Heart right ventricle (tissue), 16 donors: ENCODE measurements around the gene CSMD2. TPM values are rescaled to one million over a fixed set of nuclear protein-coding genes. Genes with fewer than 3 reads are reported as not detected.

Source experiments
- ATAC-seq, 8 donors: fragments of 200-7000 bp; cut with Tn5 transposase; one replicate each; pipeline ENCODE4 v1.9.1; 2020; ENCODE audit warnings: mild to moderate bottlenecking in 8 of 8, moderate library complexity in 8 of 8, moderate number of reproducible peaks in 1 of 8
- DNase-seq, 2 donors: peaks; one replicate each; pipeline ENCODE4 v3.0.0-alpha.2; 2020
- H3K27ac ChIP-seq, 10 donors: fragments of 200-600 bp; sonication (generic) in 2 of 10; one replicate each; pipeline versions ENCODE4 v1.5.0 to v1.8.0; 2020 to 2022; ENCODE audit warnings: mild to moderate bottlenecking in 3 of 10
- H3K27me3 ChIP-seq, 7 donors: fragments of 200-600 bp; one replicate each; pipeline ENCODE4 v1.8.0; 2021 to 2022; ENCODE audit warnings: mild to moderate bottlenecking in 2 of 7
- H3K36me3 ChIP-seq, 9 donors: fragments of 200-600 bp; sonication (generic) in 1 of 9; one replicate each; pipeline versions ENCODE4 v1.5.0 to v1.8.0; 2020 to 2022; ENCODE audit warnings: mild to moderate bottlenecking in 2 of 9
- H3K4me1 ChIP-seq, 9 donors: fragments of 200-600 bp; sonication (generic) in 1 of 9; one replicate each; pipeline versions ENCODE4 v1.5.0 to v1.8.0; 2020 to 2022; ENCODE audit warnings: mild to moderate bottlenecking in 4 of 9
- H3K4me3 ChIP-seq, 10 donors: fragments of 200-600 bp; sonication (generic) in 2 of 10; one replicate each; pipeline versions ENCODE4 v1.5.0 to v1.8.0; 2020 to 2022; ENCODE audit warnings: mild to moderate bottlenecking in 7 of 10, moderate library complexity in 2 of 10
- H3K9me3 ChIP-seq, 11 donors: fragments of 200-600 bp in 10 of 11; sonication (generic) in 2 of 11; one replicate each; pipeline versions ENCODE4 v1.5.0 to v1.8.0; 2013 to 2022; ENCODE audit warnings: mild to moderate bottlenecking in 2 of 11, control low read depth in 1 of 11, moderate library complexity in 1 of 11
- WGBS, 2 donors: extraction: QIAGEN DNeasy Blood & Tissue Kit; methylation state at CpG; one replicate each; pipeline ENCODE4 v1.1.7; 2013; ENCODE audit warnings: inconsistent platforms in 1 of 2; 5-methylcytosine and 5-hydroxymethylcytosine counted together
- intact Hi-C, 10 donors: fragments of 100-400 bp; cut with DNase I; formaldehyde crosslinking; loops; one replicate each; pipeline versions ENCODE4 v1.11.1 to v1.14.2; 2022
- polyA plus RNA-seq, 2 donors: library from polyadenylated mRNA; stranded (reverse); fragments of 200-250 nt; gene quantifications; one replicate each; pipeline ENCODE4 v1.2.3, GENCODE V29; 2013
- total RNA-seq, 10 donors: library from RNA; stranded (reverse); fragmentation: NEBNext Ultra II Directional in 3 of 10; extraction: Animal tissue kit (Norgen Biotek cat#: 25700) in 3 of 10; gene quantifications; one replicate each; pipeline versions ENCODE4 v1.2.1 to v1.2.4, GENCODE V29; 2021 to 2023
- TF ChIP-seq, protein P1 (sequence below), 9 donors: fragments of 200-600 bp; sonication (generic) in 2 of 9; IDR thresholded peaks; one replicate each; pipeline versions ENCODE4 v1.5.0 to v1.8.0; 2021 to 2022; ENCODE audit warnings: antibody characterized with exemption in 9 of 9, mild to moderate bottlenecking in 5 of 9, moderate library complexity in 1 of 9
- donor health status: Arrhythmogenic right ventricular cardiomyopathy.
- donor health status: ischemic (EF 13 %, LVEDD 7.1; RV severe dilation, severe dysfunction).
- donor health status: healthy with polysubstance abuse.
- donor health status: DM: no; HTN: yes; CAD: no.
- donor health status: DM: no; HTN: no; CAD: no.
- donor health status: ischemic (EF 25% LVEDD 6.9; RV normal size, moderate dysfunction).
- donor health status: ischemic (EF 25% LVEDD 5.7; RV mildly dilated, moderate dysfunction).
- donor health status: healthy.
- donor health status: DM: yes; HTN: yes; CAD: no.
- donor health status: Ischemic cardiomyopathy.
- donor health status: ischemic (EF 35%, LVEDD 5.7; RV mildly dilated, moderate dysfunction).
- donor health status: nonischemic (EF 11% LVEDD 7.7; RV severe dilation, severe dysfunction).
- donor health status: DM: yes; HTN: yes; CAD: no.
- donor health status: PGD.
- donor health status: ischemic (EF 29% LVEDD 5.4; RV normal size, mild dysfunction).
- donor health status: nonischemic (EF 23%, LVEDD 6.1; RV moderate dilation, normal function).

The CSMD2 gene
- total and polyA plus RNA-seq, 12 donors = 0.04 to 0.97 (median 0.14) TPM; not detected in 1

DNA sequence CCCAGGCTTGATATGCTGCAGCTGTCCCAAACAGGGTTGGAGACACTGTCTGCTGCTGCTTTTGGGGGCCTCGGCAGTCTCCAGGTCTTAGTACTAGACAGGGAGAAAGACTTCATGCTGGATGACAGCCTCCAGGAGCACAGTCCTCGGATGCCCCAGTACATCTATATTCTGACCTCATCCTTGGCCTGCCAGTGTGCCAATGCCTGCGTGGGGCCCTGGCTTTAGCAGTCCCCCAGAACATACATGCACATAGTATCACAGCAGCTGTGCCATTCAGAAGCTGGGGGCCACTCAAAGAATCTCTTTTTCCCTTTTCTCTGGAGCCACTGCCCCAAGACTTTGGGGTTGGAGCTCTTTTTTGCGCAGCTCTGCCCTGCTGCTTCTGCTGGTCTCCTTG lies 697.0 kb downstream of the CSMD2 start:
- Histone ChIP-seq H3K27ac (no peak overlapping the region), H3K27me3 (no peaks in the 10 kb centered on the region), H3K4me1 (peaks cover under 1 to 42% (median 33%) of the 10 kb centered on the region in 9 donors), H3K4me3 (no peak overlapping the region), H3K9me3 (no peaks in the 10 kb centered on the region), H3K36me3 (no peaks in the 10 kb centered on the region)
- WGBS, 2 donors = 82 to 86% methylated on average over 4 of the region's 4 CpGs
- ATAC-seq (no peak), DNase-seq (no peak)
- TF ChIP-seq, protein P1, sequence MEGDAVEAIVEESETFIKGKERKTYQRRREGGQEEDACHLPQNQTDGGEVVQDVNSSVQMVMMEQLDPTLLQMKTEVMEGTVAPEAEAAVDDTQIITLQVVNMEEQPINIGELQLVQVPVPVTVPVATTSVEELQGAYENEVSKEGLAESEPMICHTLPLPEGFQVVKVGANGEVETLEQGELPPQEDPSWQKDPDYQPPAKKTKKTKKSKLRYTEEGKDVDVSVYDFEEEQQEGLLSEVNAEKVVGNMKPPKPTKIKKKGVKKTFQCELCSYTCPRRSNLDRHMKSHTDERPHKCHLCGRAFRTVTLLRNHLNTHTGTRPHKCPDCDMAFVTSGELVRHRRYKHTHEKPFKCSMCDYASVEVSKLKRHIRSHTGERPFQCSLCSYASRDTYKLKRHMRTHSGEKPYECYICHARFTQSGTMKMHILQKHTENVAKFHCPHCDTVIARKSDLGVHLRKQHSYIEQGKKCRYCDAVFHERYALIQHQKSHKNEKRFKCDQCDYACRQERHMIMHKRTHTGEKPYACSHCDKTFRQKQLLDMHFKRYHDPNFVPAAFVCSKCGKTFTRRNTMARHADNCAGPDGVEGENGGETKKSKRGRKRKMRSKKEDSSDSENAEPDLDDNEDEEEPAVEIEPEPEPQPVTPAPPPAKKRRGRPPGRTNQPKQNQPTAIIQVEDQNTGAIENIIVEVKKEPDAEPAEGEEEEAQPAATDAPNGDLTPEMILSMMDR (IDR thresholded peaks at IDR 0.05) = no peak
- intact Hi-C loops = loop anchor here in 8 of 10 donors (5.0 to 10.0 kb wide), 10 partner anchors 93 to 373 kb away; no protein-coding TSS in a partner anchor

DNA sequence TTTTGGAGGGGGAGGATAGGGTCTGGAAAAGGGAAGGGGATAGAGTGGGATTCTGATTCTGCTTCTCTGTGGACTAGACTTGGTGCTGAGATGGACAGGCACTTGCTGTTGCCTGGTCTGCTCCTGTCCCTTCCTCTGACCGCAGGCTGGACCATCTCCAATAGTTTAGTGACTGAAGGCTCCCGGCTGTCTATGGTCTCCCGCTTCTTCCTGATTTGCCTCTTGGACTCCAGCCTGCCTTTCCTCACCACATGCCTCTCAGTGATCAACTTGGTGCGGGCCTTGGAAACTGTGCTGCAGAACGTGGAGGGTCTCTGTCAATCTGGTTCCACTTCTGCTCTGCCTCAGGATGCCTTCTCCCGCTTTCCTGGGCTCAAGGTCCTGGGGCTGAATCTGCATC lies 698.9 kb downstream of the CSMD2 start:
- WGBS, 2 donors = 11 to 17% methylated on average over 6 of the region's 6 CpGs
- no peaks in the 10 kb centered on the region for H3K9me3 ChIP-seq
- peak in 4 of 8 donors; percentile 12 to 57 (median 38) for ATAC-seq
- H3K4me1 ChIP-seq = peaks cover 0 to 47% (median 28%) of the 10 kb centered on the region in 9 donors
- TF ChIP-seq, protein P1 (IDR thresholded peaks at IDR 0.05) = no peak
- peak overlapping the region in 2 of 10 donors; percentile 14 to 15 for H3K27ac ChIP-seq
- H3K27me3 ChIP-seq = no peaks in the 10 kb centered on the region
- no peaks in the 10 kb centered on the region for H3K36me3 ChIP-seq
- peak in 1 of 2 donors; percentile 60 for DNase-seq
- H3K4me3 ChIP-seq = no peak overlapping the region
- intact Hi-C loops = loop anchor here in 8 of 10 donors (5.0 to 10.0 kb wide), 10 partner anchors 91 to 371 kb away; no protein-coding TSS in a partner anchor

DNA sequence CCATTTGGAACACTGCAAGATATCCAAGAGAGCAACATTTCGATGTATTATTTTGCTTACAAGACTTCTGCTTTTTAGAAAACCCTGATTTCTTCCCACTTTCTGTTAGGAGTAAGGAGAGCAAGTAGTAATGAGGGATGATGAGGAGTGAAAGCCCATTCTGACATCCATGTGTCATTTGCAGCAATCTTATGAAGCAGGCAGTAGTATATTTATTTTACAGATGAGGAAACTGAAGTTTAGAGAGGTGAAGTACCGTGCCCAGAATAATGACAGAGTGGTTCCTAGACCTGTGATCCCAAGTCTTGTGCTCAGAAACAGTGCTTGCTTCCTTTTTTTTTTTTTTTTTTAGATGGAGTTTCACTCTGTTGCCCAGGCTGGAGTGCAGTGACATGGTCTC lies 699.7 kb downstream of the CSMD2 start:
- DNase-seq (no peak), ATAC-seq (no peak)
- Histone ChIP-seq H3K36me3 (no peaks in the 10 kb centered on the region), H3K4me1 (peaks cover 1 to 47% (median 30%) of the 10 kb centered on the region in 9 donors), H3K27me3 (no peaks in the 10 kb centered on the region), H3K4me3 (no peak overlapping the region), H3K27ac (no peak overlapping the region), H3K9me3 (no peaks in the 10 kb centered on the region)
- intact Hi-C loops = loop anchor here in 8 of 10 donors (5.0 to 10.0 kb wide), 10 partner anchors 91 to 371 kb away; no protein-coding TSS in a partner anchor
- 92 to 94% methylated on average over 2 of the region's 2 CpGs for WGBS, 2 donors
- TF ChIP-seq, protein P1 (IDR thresholded peaks at IDR 0.05) = no peak

DNA sequence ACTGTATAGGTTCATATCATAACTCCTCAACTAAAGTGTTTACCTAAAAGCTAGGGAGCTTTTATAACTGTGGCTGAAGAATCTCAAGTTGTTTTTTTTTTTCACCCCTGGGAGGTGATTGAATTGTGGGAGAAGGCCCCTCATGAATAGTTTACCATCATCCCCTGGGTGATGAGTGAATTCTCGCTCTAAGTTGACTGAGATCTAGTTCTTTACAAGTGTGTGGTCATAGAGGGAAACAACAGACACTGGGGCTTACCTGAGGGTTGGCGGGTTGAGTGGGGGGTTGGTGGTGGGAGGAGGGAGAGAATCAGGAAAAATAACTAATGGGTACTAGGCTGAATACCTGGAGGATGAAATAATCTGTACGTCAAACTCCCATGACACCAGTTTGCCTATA lies 700.5 kb downstream of the CSMD2 start:
- Histone ChIP-seq H3K4me3 (no peak overlapping the region), H3K4me1 (peaks cover 2 to 51% (median 32%) of the 10 kb centered on the region in 9 donors), H3K27me3 (no peaks in the 10 kb centered on the region), H3K9me3 (no peaks in the 10 kb centered on the region), H3K36me3 (no peaks in the 10 kb centered on the region), H3K27ac (no peak overlapping the region)
- intact Hi-C loops = loop anchor here in 6 of 10 donors (5.0 to 10.0 kb wide), 7 partner anchors 90 to 370 kb away; no protein-coding TSS in a partner anchor
- WGBS, 2 donors = 94 to 99% methylated on average over 3 of the region's 3 CpGs
- DNase-seq = no peak
- ATAC-seq = no peak
- TF ChIP-seq, protein P1 (IDR thresholded peaks at IDR 0.05) = no peak

Other genes starting within 250 kb of the CSMD2 start
- gene C1orf94, start 11.7 kb upstream of the CSMD2 start, total RNA-seq = under 1 TPM in 1 of 10 donors, not detected in 9; 0.11 TPM
- gene C1orf94, start 11.7 kb upstream of the CSMD2 start, polyA plus RNA-seq = under 1 TPM in 1 of 2 donors, not detected in 1; 0.01 TPM